Islet precursor cell (in vitro differentiated cells): ENCODE measurements around the gene PRDM11.
A peak's percentile ranks its signal among the peaks of the same experiment; 100 is the strongest.

Experiments
- DNase-seq: peaks from one replicate; pipeline ENCODE4 v3.0.0-alpha.2; 2018

Gene PRDM11

DNA sequence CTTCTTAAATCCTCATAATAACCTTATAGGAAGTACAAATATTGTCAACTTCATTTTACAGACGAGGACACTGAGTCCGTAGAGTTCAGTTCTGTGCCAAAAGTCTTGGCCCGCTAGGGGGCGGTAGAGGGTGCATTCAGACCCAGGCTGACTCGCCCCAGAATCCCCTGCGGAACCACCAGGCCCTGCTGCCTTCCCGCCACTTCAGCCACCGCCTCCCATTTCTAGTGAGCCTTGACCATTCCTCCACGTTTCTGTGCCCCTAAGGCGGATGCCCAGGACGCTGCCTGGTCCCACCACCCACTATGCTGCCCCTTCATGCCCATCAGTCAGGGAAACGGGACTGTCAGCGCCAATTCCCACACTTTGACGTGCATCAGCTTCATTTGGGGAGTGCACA lies 120.6 kb downstream of the PRDM11 start:
- no peak for DNase-seq

DNA sequence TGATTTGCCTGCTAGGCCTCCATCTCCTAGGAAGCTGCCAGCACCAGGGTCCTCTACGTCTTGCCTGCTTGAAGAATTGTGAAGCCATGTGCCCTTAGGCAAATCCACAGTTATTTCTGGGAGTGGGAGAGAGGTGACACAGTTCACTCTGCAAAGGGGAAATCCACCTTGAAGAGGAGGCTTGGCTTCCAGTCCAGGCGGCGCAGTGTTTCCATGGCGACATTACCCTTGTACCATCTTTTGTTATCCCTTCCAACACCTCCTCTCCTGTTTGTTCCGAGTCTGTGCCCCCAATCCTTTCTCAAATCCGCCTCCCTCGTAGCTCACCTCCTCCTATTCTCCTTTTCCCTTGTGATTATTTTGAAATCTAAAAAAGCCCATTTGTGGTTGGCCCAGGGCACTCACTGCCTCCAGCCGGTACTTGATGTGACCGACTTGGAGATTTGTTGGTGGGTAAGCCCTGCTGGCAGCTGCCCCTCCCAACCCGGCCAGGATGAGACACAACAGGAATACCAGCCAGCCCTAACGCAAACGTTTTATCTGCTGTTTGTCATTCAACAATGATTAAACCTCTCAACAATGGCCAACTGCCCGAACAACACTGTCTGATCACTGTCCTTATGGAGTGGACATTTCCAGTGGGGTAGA lies 121.3 kb downstream of the PRDM11 start:
- no peak for DNase-seq

DNA sequence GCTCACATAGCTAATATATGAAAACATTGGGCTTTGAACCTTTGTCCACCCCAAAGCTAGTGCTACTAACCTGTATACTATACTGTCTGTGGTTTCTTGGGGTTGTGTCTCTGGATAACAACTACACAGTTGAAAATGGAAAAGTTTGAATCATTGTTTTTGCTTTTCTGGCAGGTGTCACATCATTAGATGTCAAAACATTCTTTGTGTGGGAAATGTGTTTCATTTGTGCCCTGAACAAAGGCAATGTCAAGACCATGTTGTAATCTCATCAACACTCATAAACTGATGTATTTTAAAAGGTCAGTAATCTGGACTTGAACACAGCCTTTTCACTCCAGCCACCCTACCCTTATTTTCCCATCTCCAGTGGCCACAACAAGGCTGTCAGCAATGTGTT lies 123.2 kb downstream of the PRDM11 start:
- no peak for DNase-seq

DNA sequence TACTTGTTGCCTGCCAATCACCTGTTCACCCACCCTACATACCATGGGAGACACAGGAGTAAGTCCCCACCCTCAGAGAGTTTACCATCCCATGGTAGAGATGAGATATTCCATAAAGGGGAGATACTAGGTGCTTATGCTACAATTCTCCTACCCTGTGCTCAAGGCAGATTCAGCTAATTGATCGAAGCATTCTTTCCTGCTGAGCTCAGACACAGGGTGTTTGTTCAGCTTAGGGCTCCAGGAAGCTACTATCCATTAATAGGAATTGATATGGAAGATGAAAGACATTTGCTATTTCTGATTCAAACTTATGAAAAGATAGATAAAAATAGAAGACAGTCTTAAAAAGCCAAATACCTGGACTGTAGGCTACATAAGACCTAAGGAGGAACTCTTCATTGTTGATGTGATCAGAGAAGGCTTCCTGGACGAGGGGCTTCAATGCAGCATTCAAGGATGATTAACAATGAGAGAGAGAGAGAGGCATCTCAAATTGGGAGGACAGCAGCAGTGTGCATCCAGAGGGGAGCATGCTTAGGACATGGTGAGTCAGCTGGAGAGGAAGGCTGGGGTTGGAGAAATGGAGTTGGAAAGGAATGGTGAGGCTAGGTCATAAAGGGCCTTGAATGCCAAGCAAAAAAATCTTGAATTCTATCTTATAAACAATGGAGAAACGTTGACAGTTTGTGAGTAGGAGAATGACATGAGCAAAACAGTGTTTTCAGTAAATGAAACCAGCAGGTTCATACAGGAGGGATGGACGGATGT lies 124.7 kb downstream of the PRDM11 start:
- no peak for DNase-seq

DNA sequence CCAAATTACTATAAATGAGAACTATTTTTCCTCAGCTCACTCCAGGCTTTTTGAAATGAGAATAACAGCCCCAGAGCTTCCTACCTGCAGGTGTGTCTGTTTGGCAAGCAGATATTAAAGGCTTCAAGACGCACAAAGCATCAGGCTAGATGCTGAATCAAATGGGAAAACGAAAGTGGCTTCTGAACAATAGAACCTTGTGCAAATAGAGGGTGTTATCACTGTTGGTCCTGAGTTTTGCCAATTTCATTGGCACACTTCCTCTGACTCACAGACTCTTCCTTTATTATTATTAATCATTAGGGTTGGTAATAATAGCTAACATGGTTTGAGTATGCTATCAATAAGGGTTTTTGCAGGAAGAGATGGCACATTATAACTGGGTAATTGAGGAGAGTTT lies 126.3 kb downstream of the PRDM11 start:
- DNase-seq = no peak

DNA sequence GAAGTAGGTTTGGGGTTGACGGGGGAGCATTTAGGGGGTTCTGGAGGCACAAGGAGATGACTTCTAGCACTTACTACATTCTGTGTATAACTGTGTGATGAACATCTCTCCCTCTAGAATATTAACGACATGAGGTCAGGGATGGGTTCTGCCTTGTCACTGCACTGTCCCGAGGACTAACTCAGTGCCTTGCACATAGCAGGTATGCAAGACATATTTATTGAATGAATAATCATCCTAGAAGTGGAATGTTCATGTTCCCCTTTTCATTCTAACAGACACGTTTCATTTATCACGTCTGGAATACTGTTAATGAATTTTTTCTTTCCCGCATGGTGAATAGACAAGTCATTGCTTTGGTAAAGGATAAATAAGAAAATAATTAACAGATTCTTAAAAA lies 127.1 kb downstream of the PRDM11 start:
- no peak for DNase-seq

DNA sequence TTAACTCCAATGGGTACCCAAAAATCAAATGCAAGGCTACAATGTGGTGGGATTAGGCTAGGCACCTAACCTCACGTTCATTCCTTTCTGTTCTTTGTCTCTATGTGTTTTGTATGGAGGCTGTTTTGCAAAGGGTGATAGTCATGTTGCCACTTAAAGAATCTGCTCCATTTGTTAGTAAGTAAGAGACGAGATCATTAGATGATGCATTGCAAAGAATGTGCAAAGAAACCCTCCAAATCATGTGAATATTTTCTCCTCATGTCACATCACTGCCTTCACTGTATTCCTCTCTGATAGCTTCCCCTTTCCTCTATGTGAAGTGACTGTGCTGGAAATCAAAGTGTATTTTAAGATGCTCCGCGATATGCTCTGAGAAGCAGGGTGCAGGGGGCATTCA lies 127.8 kb downstream of the PRDM11 start:
- no peak for DNase-seq

DNA sequence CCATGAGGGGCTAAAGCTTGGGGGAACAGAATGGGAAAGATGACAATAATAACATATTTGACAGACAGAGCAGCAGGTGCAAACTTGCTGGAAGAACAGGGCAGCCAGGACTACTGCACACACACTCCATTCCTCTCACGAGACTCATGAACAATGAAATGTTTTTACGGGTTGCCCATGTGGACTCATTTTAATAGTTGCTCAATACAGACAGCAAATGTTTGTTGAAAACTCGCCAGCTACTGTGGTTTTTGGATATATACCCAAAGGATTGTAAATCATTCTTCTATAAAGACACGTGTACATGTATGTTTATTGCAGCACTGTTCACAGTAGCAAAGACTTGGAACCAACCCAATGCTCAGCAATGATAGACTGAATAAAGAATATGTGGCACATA lies 129.4 kb downstream of the PRDM11 start:
- no peak for DNase-seq

DNA sequence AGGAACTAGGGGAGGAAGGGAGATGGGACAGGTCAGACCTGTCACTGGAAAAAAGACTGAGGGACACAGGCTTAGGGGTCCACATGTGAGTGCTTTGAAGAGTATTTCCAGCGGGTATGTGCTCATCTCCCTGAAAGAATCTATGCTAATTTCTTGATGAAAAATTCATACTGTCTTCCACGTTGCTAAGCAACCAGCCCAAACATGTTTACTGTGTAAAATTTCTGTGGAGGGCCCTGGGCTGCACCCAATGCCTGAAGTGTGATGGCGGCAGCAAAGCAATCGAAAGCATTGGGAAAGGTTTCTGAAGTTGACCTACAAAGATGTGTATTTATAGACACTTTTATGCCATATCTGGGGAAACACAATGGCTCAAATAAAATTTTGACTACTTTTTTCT lies 132.3 kb downstream of the PRDM11 start:
- no peak for DNase-seq

DNA sequence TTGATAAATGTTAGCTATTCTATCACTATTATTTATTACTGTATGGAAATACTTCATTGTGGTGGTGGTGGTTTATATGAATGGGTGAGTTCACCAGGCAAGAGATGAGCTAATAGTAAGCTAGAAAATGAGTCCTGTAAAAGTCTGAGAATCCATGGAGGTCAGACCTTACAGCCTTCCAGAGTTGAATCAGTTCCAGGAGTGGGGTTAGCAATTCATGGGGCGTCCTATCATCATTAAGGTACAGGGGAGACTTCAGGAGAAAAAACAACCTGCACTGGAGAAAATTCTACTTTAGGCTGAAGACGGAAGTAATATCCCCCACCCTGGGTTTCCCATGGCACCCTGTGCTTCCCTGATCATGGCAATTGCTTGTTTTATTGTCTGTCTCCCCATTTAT lies 133.2 kb downstream of the PRDM11 start:
- DNase-seq = no peak

DNA sequence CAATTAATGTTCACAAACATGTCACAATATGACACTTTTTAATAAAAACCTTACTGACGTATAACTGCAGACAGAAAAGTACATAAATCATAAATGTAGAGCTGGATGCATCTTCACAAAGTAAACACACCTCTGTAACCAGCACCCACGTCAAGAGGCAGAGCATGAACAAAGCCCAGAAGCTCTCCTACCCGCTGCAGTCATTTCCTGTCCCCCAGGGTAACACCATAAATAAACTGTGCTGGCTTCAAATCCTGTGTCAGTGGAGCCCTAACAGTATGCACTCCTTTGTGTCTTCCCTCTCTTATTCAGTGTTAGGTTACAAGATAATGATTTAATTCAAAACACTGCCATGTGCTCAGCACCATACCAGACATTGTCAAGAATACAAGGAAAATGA lies 134.0 kb downstream of the PRDM11 start:
- no peak for DNase-seq

DNA sequence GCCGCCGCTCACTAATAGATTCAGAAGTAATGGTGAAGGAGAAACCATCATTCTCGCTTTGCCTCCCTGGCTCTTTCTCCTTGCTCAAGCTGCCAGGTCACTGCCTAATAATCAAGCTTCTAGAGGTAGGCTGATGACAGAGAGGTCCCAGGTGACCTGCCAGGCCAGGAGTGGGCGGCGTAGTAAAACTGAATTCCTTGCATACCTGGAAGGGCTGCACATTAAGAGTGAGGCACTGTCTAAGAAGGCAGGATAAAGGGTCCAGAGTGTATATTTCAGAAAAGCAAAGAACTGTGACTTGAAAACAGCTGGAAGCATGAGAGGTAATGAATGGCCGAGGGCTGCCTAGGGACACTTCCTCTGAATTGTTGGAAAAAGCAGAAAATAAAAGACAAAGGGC lies 135.6 kb downstream of the PRDM11 start:
- DNase-seq = peak; percentile 85
